ENCODE results near the gene FOXN1.

- no peak for TF ChIP-seq CTCF (IDR thresholded peaks at IDR 0.05; ENCODE audit: insufficient read depth, low read length, poor library complexity, severe bottlenecking)
- no peak for TF ChIP-seq EZH2phosphoT487 (conservative IDR thresholded peaks at IDR 0.05; ENCODE audit: low read length)
These were observed 1.5 kb downstream of the FOXN1 start for GRCh38 chr17:28507567-28508203.
